ENCODE measurements around the gene MYO9A.

Gene MYO9A

GRCh38 chr15:72117486-72118016, 399 bp downstream of the MYO9A start (continued):
- no peak for TF ChIP-seq PRDM4 (tag by site-specific recombination; IDR thresholded peaks at IDR 0.05)
- peak; percentile 35; the same call in 1 of the 2 replicates for TF ChIP-seq ZNF423 (tag by site-specific recombination; IDR thresholded peaks at IDR 0.05)
- TF ChIP-seq SP3 (tag by site-specific recombination; IDR thresholded peaks at IDR 0.05) = peak; percentile 65
- TF ChIP-seq ZNF138 (tag by site-specific recombination; IDR thresholded peaks at IDR 0.05; ENCODE audit: borderline replicate concordance) = no peak
- TF ChIP-seq ZFP41 (tag by site-specific recombination; IDR thresholded peaks at IDR 0.05; ENCODE audit: borderline replicate concordance) = no peak
- no peak for TF ChIP-seq ZNF433 (tag by site-specific recombination; IDR thresholded peaks at IDR 0.05; ENCODE audit: low read depth)
- TF ChIP-seq TCF7L2 (IDR thresholded peaks at IDR 0.05; ENCODE audit: borderline replicate concordance, low read depth, low read length) = no peak
- TF ChIP-seq REPIN1 (tag by site-specific recombination; IDR thresholded peaks at IDR 0.05; ENCODE audit: low read depth) = peak; percentile 78; the same call in 1 of the 2 replicates
- TF ChIP-seq ZFP69B (tag by site-specific recombination; IDR thresholded peaks at IDR 0.05) = peak; percentile 99
- TF ChIP-seq ZNF664 (tag by site-specific recombination; IDR thresholded peaks at IDR 0.05) = no peak
- peak; percentile 90 for TF ChIP-seq ZNF610 (tag by site-specific recombination; IDR thresholded peaks at IDR 0.05; ENCODE audit: borderline replicate concordance)
- no peak for TF ChIP-seq ZNF132 (tag by site-specific recombination; IDR thresholded peaks at IDR 0.05; ENCODE audit: borderline replicate concordance)
- TF ChIP-seq BCL11A (tag by site-specific recombination; IDR thresholded peaks at IDR 0.05; ENCODE audit: low read depth) = 0 out of 2 replicates have a peak, but pooled peaks have one; percentile 17
- TF ChIP-seq ZNF366 (tag by site-specific recombination; conservative IDR thresholded peaks at IDR 0.05) = no peak
- peak; percentile 95 for TF ChIP-seq KLF16 (tag by site-specific recombination; IDR thresholded peaks at IDR 0.05)
- TF ChIP-seq GLIS1 (tag by site-specific recombination; IDR thresholded peaks at IDR 0.05) = peak; percentile 45; the same call in 1 of the 2 replicates
- TF ChIP-seq ZNF324 (tag by site-specific recombination; IDR thresholded peaks at IDR 0.05) = peak; percentile 93
- no peak; the same call in none of the 2 replicates for TF ChIP-seq HIC1 (tag by site-specific recombination; IDR thresholded peaks at IDR 0.05)
- peak; percentile 95 for TF ChIP-seq ZNF600 (tag by site-specific recombination; IDR thresholded peaks at IDR 0.05)
- TF ChIP-seq INSM2 (tag by site-specific recombination; IDR thresholded peaks at IDR 0.05) = peak; percentile 70
- TF ChIP-seq ZNF645 (tag by site-specific recombination; IDR thresholded peaks at IDR 0.05) = no peak
- TF ChIP-seq ZNF843 (tag by site-specific recombination; IDR thresholded peaks at IDR 0.05) = peak; percentile 72
- no peak for TF ChIP-seq ZNF473 (tag by site-specific recombination; IDR thresholded peaks at IDR 0.05)
- TF ChIP-seq ZNF114 (tag by site-specific recombination; IDR thresholded peaks at IDR 0.05) = no peak
- TF ChIP-seq ZNF391 (tag by site-specific recombination; IDR thresholded peaks at IDR 0.05; ENCODE audit: borderline replicate concordance, low read depth) = peak; percentile 74; the same call in 1 of the 2 replicates
- TF ChIP-seq MYNN (tag by site-specific recombination; IDR thresholded peaks at IDR 0.05; ENCODE audit: borderline replicate concordance) = 0 out of 2 replicates have a peak, but pooled peaks have one; percentile 52
- peak; percentile 96 for TF ChIP-seq KLF8 (tag by site-specific recombination; IDR thresholded peaks at IDR 0.05)
- TF ChIP-seq ZNF24 (tag by site-specific recombination; IDR thresholded peaks at IDR 0.05) = peak; percentile 76
- TF ChIP-seq ZNF398 (tag by site-specific recombination; IDR thresholded peaks at IDR 0.05) = peak; percentile 72
- TF ChIP-seq ZNF639 (tag by site-specific recombination; IDR thresholded peaks at IDR 0.05) = peak; percentile 47; the same call in 1 of the 2 replicates
